ENCODE measurements around the gene CMC2.

GRCh38 chr16:80990577-80990976 is 16.1 kb downstream of the CMC2 start:
- TF ChIP-seq POLR2A (IDR thresholded peaks at IDR 0.05) = no peak
- TF ChIP-seq CTCF (IDR thresholded peaks at IDR 0.05) = no peak
- TF ChIP-seq POLR2AphosphoS5 (IDR thresholded peaks at IDR 0.05; ENCODE audit: insufficient read depth in 1 of 2, low read depth in 1 of 2) = no peak

Measured in vagina (tissue), 2 donors.